KMS-11 (cell line): Measurements from ENCODE around the gene CTDSP2.

ENCODE experiments used
- H2AFZ ChIP-seq: fragments of 200-600 bp; sonication (generic); 2 replicates; pipeline ENCODE4 v1.6.1; 2016; ENCODE audit warnings: antibody characterized with exemption, mixed run types, low read depth
- H3K27ac ChIP-seq: fragments of 200-600 bp; sonication (generic); 2 replicates; pipeline ENCODE4 v1.6.1; 2016; ENCODE audit warnings: mild to moderate bottlenecking, mixed run types
- H3K27me3 ChIP-seq: fragments of 200-600 bp; sonication (generic); 2 replicates; pipeline ENCODE4 v1.6.1; 2017; ENCODE audit warnings: mild to moderate bottlenecking, low read depth, mixed run types, moderate library complexity; ENCODE audit not compliant: insufficient read depth
- H3K36me3 ChIP-seq: fragments of 200-600 bp; sonication (generic); 2 replicates; pipeline ENCODE4 v1.6.1; 2017; ENCODE audit warnings: mild to moderate bottlenecking, mixed run types; ENCODE audit not compliant: insufficient read depth
- H3K4me1 ChIP-seq: fragments of 200-600 bp; sonication (generic); 2 replicates; pipeline ENCODE4 v1.6.1; 2016; ENCODE audit warnings: mild to moderate bottlenecking, low read depth, mixed run types; ENCODE audit not compliant: poor library complexity, severe bottlenecking
- H3K4me2 ChIP-seq: fragments of 200-600 bp; sonication (generic); 2 replicates; pipeline ENCODE4 v1.7.0; 2016; ENCODE audit warnings: mild to moderate bottlenecking, mixed run types
- H3K4me3 ChIP-seq: fragments of 200-600 bp; sonication (generic); IDR thresholded peaks from 2 replicates; pipeline ENCODE4 v1.6.1; 2017; ENCODE audit warnings: low read depth, low read length, mixed read lengths; ENCODE audit not compliant: insufficient read depth
- H3K79me2 ChIP-seq: fragments of 200-600 bp; sonication (generic); 2 replicates; pipeline ENCODE4 v1.6.1; 2016; ENCODE audit warnings: low read depth, mixed run types; ENCODE audit not compliant: insufficient read depth
- H3K9ac ChIP-seq: fragments of 200-600 bp; sonication (generic); 2 replicates; pipeline ENCODE4 v1.6.1; 2016; ENCODE audit warnings: mild to moderate bottlenecking, mixed run types
- H4K20me1 ChIP-seq: fragments of 200-600 bp; sonication (generic); 2 replicates; pipeline ENCODE4 v1.6.1; 2016; ENCODE audit warnings: mild to moderate bottlenecking, mixed run types; ENCODE audit not compliant: insufficient read depth
- TF ChIP-seq, protein P1 (sequence below): fragments of 200-600 bp; sonication (generic); conservative IDR thresholded peaks from 2 replicates; pipeline ENCODE4 v1.6.1; 2017; ENCODE audit warnings: low read depth, mild to moderate bottlenecking, antibody characterized with exemption, low read length, moderate library complexity, mixed read lengths

The CTDSP2 gene

DNA sequence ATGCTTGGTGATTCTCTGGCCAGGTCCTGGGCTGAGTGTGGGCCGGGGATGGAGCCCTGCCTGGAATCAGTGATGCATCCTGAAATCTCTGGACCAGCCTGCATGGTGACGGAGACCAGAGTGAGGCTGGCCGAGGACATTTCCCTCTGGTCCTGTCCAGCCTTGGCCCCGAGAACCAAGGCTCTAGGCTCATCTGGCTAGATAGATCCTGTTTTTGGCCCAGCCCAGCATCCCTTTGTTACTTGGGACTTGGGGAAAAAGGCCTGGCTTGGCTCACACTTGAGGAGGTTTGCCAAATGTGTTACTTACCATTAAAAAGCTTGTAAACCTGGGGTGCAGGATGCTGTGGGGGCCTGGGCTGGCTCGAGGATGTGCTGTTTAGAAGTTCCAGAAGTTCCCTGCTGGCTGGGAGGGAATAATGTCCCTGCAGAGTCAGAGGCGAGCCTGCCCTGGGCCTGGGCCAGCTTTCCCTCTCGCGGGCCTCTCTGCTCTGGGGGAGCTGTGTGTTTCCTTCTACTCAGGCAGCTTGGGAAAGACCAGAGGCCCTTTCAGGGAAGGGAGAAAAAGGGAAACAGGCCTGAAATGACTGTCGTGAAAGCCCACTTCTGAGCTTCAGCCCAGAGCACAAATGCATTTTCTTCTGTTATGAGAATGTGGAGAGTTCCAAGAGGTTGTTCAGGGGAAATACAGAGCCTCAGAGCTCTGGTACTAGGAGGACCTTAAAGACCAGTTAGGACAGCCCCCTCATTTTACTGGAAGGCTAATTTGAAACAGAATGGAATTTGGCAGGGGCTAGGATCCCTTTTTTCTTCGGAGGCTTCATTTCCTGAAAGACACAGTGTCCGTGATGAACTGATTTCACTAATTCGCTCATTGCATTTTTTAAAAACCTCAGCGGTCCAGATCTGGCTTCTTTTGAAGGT, 47.2 kb upstream of the CTDSP2 start:
- H3K9ac ChIP-seq: peak overlapping the region; percentile 37; the same call in 1 of the 2 replicates
- H3K4me1 ChIP-seq: peaks cover 67% of the 10 kb centered on the region
- TF ChIP-seq, protein P1, sequence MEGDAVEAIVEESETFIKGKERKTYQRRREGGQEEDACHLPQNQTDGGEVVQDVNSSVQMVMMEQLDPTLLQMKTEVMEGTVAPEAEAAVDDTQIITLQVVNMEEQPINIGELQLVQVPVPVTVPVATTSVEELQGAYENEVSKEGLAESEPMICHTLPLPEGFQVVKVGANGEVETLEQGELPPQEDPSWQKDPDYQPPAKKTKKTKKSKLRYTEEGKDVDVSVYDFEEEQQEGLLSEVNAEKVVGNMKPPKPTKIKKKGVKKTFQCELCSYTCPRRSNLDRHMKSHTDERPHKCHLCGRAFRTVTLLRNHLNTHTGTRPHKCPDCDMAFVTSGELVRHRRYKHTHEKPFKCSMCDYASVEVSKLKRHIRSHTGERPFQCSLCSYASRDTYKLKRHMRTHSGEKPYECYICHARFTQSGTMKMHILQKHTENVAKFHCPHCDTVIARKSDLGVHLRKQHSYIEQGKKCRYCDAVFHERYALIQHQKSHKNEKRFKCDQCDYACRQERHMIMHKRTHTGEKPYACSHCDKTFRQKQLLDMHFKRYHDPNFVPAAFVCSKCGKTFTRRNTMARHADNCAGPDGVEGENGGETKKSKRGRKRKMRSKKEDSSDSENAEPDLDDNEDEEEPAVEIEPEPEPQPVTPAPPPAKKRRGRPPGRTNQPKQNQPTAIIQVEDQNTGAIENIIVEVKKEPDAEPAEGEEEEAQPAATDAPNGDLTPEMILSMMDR: no peak
- H3K79me2 ChIP-seq: no peaks in the 10 kb centered on the region
- peak overlapping the region; percentile 63 for H3K4me3 ChIP-seq
- H3K4me2 ChIP-seq: peak overlapping the region; percentile 60
- H2AFZ ChIP-seq: peak overlapping the region; percentile 9
- peak overlapping the region; percentile 78 for H3K27ac ChIP-seq
- H3K27me3 ChIP-seq: no peaks in the 10 kb centered on the region
- H4K20me1 ChIP-seq: no peaks in the 10 kb centered on the region
- no peaks in the 10 kb centered on the region for H3K36me3 ChIP-seq

DNA sequence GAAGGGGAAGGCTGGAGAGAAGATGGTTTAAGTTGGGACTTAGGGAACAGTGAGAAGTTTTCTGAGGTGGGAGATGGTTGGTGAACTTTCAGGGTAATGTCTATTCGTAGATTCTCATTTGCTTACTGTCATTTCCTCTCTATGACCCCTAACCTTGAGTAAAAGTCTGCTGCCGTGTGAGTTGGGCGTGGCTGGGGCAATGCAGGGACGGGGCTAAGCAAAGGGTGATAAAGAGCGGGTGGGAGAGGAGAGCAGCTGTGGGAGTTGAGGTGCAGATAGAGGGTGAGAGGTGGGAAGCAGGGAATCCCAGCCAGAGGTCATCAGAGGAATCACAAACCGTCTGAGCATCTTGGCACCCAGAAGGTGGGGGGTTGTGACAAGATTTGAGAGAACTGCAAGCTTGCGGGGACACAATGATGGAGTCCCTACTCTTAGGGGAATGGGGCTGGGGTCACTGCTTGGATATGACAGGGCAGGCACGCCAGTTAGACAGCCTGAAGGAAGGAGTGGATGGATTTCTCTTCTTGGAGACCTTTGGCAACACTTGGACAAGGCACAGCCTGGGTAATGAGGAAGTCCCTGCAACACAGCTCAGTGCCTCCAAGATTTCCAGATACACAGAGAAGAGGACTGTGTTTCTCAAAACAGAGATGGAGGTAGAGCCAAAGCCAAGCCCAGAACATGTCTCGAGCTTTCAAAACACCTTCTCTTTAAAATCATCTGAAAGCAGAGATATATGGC, 45.9 kb upstream of the CTDSP2 start:
- H3K4me2 ChIP-seq: peak overlapping the region; percentile 60; the same call in 1 of the 2 replicates
- H3K4me1 ChIP-seq: peaks cover 66% of the 10 kb centered on the region
- no peak overlapping the region for H2AFZ ChIP-seq
- H3K9ac ChIP-seq: no peak overlapping the region
- H4K20me1 ChIP-seq: no peaks in the 10 kb centered on the region
- H3K36me3 ChIP-seq: no peaks in the 10 kb centered on the region
- no peaks in the 10 kb centered on the region for H3K27me3 ChIP-seq
- H3K79me2 ChIP-seq: no peaks in the 10 kb centered on the region
- no peak overlapping the region for H3K4me3 ChIP-seq
- no peak overlapping the region for H3K27ac ChIP-seq
- TF ChIP-seq, protein P1: no peak

DNA sequence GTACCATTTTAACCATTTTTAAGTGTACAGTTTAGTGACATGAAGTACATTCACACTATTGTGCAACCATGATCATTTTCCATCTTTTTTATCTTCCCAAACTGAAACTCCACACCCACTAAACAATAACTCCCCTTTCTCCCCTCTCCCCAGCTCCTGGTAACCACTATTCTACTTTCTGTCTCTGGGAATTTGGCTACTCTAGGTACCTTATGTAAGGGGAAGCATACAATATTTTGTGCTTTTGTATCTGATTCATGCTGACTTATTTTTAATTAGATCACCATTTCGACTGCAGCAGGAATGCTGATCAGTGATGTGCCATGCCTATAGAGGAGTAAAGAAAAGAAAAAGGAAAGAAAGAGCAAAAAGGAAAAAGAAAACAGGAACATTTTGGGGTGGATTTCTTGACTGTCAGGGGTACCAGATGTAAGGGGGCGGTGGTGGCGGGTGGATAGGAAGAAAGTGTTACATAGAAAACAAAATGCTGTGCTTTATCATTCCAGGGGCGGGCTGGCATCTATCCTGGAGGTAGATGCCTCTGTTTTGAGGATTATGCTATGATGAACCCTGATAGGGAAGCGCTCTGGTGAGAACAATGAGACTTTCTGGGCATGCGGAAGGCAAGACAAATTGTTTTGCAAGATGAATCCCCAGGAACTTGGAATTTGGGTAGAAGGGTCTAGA, 45.2 kb upstream of the CTDSP2 start:
- Histone ChIP-seq H3K79me2 (no peaks in the 10 kb centered on the region), H3K9ac (no peak overlapping the region), H4K20me1 (no peaks in the 10 kb centered on the region), H3K27ac (no peak overlapping the region), H3K36me3 (no peaks in the 10 kb centered on the region), H3K4me3 (no peak overlapping the region), H3K4me2 (no peak overlapping the region), H3K27me3 (no peaks in the 10 kb centered on the region), H2AFZ (no peak overlapping the region), H3K4me1 (peaks cover 59% of the 10 kb centered on the region)
- TF ChIP-seq, protein P1: no peak
